GM12864 (cell line): ENCODE data around the gene RGPD3.
"Not testable (repeated sequence)": the region's sequence is repeated elsewhere in the genome, so short reads cannot be mapped to it uniquely, and the experiment has no call there.

Experiments used
- DNase-seq: peaks from one replicate; pipeline ENCODE4 v3.0.0-alpha.2; 2011; ENCODE audit warnings: low read depth
- H3K4me3 ChIP-seq: 2 replicates; pipeline ENCODE4 v1.5.1; 2011; ENCODE audit warnings: mild to moderate bottlenecking, low read depth, low read length, control low read depth

Gene RGPD3

DNA sequence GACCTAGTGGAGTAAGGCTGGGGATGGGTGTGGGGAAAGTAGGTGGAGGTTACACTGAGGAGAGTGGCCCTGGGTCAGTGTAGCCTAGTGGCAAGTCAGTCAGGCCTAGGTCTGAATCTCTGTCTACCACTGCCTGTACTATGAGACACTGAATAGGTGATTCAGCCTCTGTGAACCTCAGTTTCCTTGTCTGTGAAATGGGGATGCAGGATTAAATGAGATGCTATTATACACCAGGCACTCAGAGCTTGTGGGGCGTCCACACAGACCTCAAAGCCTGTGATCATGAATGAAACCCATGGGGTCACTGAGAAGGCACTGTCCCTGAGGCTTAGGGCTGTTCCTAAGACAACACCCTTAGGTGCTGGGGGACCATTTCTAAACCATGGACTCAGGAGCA, 30.3 kb upstream of the RGPD3 start:
- not testable (repeated sequence) for H3K4me3 ChIP-seq, DNase-seq

DNA sequence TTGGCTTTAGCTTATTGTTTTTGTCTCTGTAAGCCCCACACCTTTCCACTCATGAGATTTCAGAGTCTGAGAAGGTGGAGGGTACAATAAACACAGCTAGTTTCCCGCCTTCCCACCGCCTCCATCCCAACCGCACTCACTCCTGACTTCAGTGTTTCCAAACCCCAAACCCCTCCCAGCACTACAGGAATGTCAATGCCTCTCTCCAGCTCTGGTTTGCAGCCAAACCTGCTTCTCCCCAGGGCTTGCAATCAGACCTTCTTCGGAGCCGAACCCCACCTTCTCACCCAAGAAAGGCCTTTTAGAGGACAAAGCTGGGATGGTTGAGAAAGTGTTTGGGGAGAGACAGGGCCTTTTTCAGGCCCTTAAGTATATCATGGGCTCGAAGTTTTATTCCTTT, 24.7 kb upstream of the RGPD3 start:
- not testable (repeated sequence) for H3K4me3 ChIP-seq, DNase-seq

DNA sequence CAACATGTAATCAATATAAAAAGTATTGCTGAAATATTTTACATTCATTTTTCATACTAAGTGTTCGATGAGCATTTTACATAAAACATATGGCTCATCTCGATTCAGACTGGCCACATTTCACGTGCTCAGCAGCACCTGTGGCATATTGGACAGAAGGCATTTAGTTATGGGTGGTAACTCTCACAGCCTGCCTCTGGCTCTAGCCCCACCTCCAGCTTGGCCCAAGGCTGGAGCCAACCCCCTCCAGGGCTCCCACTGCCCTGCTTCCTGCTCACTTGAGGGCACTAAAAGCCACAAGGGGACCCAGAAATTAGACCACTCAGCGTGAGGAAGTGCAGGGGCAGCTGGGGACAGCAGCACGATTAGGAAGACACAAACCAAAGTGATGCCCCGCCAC, 24.2 kb upstream of the RGPD3 start:
- not testable (repeated sequence) for H3K4me3 ChIP-seq, DNase-seq

DNA sequence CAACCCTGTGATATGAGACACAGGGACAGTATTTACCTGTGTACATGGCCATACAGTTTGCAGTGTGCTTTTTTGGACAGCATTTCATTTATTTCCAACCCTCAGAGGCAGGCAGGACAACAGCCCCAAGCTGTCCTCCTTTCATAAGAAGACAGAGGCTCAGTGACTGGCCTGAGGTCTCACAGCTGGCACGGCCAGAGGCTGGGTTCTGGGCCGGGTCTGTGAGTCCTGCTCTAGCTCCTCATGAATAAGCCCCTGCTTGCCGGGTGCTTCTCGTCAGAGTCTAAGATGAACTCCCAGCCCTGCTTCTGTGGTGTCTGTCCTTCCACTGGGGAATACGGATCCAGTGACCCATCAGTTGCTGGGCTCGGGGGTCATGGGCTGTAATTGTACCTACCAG, 21.5 kb upstream of the RGPD3 start:
- not testable (repeated sequence) for H3K4me3 ChIP-seq, DNase-seq

DNA sequence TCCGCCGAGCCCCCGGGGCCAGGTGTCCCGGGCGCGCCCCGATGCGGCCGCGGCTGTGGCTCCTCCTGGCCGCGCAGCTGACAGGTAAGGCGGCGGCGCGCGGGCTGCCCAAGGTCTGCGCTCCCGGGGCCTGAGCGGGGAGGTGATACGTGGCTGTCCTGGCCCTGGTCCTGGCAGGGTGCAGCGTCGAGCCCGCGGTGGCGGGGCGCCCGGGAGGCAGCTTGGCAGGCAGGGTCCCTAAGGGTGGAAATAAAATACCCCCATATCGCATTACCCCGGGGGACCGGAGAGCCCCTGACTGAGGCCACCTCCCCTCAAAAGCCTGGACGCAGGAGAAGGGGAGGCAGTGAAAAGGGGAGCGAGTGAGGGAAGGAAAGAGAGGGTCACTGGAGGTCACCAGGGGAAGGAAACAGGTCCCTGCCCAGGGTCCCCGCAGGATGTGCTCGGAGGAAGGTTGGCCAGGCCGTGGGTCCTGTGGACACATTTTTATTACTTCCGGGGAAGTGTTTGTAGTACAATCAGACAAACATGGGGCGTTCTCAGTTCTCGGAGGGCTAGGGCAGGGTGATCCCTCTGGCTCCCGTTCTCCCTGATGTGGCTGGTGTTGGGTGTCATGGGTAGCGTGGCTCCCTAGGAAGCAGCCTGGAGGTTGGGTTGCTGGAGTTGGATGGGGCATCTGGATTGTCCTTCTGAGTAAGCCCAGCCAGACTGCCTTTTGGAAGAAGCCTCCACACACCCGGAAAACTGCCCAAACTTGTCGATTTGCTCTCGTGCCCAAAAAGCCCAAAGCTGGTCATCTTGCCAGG, 19.4 kb upstream of the RGPD3 start:
- not testable (repeated sequence) for DNase-seq, H3K4me3 ChIP-seq

DNA sequence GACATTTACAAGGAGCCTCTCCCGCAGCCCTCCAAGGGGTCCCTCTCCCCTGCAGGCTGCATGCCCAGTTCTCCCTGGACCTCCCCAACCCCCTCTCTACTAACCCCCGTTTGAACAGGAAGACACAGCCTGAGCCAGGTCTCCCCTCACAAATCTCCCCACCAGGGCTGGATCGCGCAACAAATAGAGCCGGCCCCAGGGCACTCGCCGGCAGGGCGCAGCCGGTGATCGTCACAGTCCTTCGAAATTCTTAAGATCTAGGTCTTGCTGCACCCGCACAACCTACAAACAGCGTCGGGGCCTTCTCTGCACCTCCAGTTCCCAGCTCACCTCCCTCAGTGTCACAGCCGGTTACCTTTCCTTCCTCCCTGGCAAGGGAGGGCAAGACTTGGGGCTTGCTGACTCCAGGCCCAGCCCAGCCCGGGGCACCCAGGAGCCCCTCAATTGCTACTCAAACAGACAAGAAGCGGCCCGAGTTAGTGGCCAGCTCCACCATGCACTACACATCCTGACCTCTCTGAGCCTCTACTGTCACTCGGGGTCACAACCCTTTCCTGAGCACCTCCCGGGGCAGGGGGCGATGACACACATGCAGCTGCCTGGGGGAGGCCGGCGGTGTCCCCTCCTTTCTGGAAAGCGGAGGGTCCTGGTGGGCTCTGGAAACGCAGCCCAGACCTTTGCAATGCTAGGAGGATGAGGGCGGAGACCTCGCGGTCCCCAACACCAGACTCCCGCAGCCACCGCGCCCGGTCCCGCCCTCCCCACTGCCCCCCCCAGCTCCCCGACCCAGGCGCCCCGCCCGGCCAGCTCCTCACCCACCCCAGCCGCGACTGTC, 18.6 kb upstream of the RGPD3 start, which contains the start of gene CD8B2:
CD8B2 (plus strand) TSS at position 814 of the 835 bp plus-strand sequence. CDS start 63 bp downstream, outside the sequence.
- H3K4me3 ChIP-seq, DNase-seq: not testable (repeated sequence)

DNA sequence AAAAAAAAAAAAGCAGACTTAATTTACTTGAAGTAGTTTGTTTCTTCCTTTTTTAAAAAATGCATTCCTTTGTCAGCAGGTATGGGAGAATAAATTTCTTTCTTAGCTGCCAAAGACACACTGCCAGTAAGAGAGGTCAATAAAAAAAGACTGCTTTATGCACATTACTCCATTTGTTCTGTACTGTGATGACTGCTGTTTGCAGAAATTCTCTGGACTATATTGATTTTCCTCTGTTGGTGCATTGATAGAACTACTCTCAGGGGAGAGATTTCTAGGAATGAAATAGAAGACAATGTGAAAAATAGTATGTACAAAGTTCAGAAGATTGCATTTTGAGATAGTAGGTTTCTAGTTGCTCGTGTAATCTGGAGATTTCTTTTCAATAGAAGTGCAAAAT, 11.3 kb upstream of the RGPD3 start:
- not testable (repeated sequence) for DNase-seq, H3K4me3 ChIP-seq

DNA sequence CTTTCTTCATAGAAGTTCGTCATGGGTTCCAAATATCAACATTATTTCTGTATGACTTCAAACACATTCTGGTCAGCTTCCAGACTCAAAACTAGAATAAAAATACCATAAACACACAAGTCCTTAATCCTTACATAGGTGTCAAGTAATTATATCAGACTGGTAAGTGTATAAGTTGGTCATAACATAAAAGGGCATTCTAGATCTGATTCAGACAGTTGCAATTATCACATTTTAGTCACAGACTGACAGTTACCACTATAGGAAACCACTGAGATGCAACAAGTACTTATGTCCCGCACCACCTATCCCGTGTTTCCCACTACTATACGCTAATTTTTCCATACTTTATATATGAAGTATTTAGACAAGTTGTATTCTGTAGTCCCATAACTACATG, 9.4 kb upstream of the RGPD3 start:
- not testable (repeated sequence) for DNase-seq, H3K4me3 ChIP-seq

DNA sequence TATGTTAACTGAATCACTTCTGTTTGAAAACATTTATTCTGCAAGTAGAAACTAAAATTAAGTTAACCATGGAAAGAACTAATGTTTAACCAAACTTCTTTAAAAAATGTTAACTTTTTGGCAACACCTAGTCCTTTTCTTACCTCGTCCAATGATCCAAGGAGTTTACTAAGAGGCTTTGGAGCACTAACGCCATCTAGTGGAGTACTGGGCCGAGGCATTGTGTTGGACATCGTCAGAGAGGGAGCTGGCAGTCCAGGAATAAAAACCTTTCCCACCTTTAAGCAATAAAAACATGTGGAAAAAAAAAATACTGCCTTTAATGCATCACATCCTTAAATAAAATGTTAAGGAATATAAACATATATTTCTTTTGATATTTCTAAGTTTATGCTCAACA, 2.4 kb upstream of the RGPD3 start:
- H3K4me3 ChIP-seq, DNase-seq: not testable (repeated sequence)

DNA sequence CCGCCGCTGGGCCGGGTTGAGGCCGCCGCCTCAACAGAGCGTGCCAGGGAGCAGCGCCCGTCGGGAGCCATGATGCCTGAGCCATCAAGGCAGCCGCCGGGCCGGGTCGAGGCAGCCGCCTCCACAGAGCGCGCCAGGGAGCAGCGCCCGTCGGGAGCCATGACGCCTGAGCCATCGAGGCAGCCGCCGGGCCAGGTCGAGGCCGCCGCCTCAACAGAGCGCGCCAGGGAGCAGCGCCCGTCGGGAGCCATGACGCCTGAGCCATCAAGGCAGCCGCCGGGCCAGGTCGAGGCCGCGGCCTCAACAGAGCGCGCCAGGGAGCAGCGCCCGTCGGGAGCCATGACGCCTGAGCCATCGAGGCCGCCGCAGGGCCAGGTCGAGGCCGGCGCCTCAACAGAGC, 697 bp downstream of the RGPD3 start:
- DNase-seq, H3K4me3 ChIP-seq: not testable (repeated sequence)

DNA sequence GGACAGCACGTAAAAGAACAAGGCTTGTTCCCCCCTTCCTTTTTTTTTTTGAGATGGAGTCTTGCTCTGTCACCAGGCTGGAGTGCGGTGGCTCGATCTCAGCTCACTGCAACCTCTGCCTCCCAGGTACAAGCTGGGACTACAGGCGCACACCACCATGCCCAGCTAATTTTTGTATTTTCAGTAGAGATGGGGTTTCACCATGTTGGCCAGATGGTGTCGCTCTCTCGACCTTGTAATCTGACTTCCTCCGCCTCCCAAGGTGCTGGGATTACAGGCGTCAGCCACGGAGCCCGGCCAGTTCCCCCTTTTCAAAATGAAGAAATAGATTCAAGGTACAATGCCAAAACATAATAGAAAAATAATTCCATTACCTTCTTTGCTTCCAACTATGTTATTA, 6.3 kb downstream of the RGPD3 start:
- H3K4me3 ChIP-seq, DNase-seq: not testable (repeated sequence)

DNA sequence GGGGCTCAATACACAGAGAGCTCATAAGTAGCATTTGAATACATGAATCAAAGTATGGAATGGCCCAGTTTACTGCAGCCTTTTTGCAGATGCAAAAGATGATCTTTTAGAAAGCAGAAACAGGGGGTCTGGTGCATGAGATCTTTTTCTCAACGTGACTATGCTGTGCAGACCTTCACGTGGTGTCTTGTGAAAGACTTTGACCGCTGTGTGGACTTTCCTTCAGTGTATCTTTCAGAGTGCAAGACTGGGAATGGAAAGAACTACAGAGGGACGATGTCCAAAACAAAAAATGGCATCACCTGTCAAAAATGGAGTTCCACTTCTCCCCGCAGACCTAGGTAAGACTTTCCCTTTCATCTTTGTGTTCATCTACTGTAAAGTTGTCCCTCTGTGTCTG, 77.5 kb downstream of the RGPD3 start:
- H3K4me3 ChIP-seq, DNase-seq: not testable (repeated sequence)

DNA sequence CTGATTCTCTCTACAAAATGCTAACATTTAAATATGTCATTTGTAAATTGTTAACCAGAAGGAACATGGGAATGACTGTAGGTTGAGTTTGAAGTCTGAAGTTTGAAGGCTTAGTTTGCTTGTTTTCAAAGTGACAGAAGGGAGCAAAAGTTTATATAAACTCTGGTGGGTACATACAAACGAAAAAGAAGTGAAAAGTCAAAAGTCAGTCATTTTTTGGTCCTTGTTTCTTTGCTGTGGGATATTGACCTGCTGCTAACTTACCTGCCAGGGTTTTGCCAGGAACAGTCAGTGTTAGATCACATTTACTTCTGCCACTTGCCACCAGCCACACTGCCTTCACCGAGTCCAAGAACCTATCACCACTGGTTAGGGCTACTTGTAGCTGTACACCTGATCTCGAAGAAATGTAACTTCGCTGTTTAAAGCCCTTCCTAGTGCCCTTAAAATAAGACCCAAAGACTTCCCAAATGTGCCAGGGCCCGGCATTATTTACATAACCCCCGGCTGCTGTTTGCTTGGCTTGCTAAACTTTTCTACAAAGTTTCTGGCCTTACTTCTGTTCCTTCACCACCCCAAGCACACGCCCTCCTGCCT, 79.3 kb downstream of the RGPD3 start:
- not testable (repeated sequence) for DNase-seq, H3K4me3 ChIP-seq

DNA sequence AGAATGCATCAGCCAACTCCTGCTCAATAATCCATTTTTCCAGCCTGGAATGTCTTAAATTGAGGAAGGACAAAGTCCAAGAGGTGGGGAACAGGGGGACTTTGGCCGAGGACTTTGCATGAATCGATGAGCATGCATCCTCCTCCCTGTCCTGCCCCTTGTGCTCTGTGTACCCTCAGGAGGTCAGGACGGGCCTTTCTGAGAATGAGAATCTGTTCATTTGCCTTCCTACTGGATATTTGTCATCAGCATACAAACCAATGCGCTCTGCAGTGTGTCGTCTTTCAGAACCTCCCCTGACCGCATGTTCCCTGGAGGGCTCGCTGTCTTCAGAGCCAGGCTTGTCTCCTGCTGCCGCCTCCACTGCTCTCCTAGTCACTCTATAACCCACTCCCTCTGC, 83.7 kb downstream of the RGPD3 start:
- not testable (repeated sequence) for H3K4me3 ChIP-seq, DNase-seq

DNA sequence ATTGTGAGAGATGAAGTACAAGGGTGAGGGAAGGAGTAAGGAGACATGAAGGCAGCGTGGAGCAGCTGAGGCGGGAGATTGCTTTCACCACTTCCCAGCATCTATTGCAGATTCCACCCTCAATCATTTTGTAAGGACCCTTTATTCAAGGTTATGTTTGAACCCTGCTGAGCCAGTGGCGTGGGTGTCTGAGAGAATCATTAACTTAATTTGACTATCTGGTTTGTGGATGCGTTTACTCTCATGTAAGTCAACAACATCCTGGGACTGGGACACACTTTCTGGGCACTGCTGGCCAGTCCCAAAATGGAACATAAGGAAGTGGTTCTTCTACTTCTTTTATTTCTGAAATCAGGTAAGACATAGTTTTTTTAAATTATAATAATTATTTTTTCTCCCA, 86.3 kb downstream of the RGPD3 start:
- DNase-seq, H3K4me3 ChIP-seq: not testable (repeated sequence)

DNA sequence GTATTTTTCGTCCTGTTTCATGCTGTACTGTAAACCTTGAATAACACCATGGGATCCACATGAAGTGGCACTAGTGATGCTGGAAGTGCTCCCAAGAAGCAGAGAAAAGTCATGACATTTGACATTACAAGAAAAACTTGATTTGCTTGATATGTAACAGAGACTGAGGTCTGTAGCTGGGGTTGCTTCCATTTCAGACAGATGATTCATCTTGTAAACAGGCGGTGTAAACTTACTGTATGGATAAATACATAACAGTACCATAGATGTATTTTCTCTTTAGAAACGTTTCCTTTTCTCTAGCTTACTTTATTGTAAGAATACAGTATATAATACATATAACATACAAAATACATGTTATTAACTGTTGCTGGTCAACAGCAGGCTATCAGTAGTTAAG, 88.6 kb downstream of the RGPD3 start:
- not testable (repeated sequence) for DNase-seq, H3K4me3 ChIP-seq

DNA sequence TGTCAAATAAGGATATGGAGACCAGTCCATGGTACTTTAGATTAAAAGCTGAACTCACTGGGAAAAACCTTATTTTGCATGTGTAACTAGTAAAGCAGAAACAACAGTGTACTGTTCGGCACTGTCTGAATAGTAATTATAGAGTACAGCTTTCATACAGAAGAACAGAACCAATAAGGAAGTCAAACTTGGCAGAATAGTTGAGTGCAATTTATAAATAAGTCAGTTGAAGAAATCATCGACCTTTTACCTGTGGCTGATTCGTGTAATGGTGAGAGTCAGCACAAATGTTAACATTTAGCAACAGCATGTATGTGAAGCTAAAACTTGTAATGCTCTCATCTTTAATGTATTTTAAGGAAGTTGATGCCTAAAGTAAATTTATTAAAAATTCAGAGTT, 99.0 kb downstream of the RGPD3 start:
- not testable (repeated sequence) for H3K4me3 ChIP-seq, DNase-seq
